ENCODE results near the gene DYNC1H1.
"Not testable (repeated sequence)": the region's sequence is repeated elsewhere in the genome, so short reads cannot be mapped to it uniquely, and the experiment has no call there.

DYNC1H1 gene

DNA sequence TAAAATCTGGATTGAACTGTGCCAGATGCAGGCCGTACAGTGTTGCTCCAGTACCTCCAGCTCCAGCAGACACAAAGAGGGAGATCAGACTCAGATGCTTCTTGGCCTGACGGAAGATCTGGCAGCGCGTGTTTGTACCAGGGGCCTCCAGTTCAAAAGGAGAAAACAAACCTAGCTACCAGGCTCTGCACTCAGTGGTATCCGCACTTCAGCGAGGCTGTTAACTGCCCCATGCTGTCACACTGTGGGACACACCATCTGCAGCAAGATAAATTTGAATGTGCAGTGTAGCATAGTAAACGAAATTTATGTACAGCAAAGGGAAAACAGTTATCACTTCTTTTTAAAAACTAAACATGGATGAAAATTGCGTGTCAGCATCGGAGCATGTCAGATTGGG lies 5.1 kb downstream of the DYNC1H1 start:
- no peaks in the 10 kb centered on the region for H3K9me3 ChIP-seq (replicated peaks in 1 of 2; ENCODE audit: control insufficient read depth in 2 of 2, insufficient read depth in 1 of 2, low read depth in 1 of 2, low read length in 2 of 2)
- H3K27ac ChIP-seq (replicated peaks; ENCODE audit: low read length), result no peak overlapping the region
- H2BK15ac ChIP-seq (ENCODE audit: low read length), result no peak overlapping the region
- no peak overlapping the region for H3K4me3 ChIP-seq (ENCODE audit: low read length in 2 of 2)
- H2AK5ac ChIP-seq (ENCODE audit: low read depth, low read length), result no peak overlapping the region
- H3K27me3 ChIP-seq (ENCODE audit: control insufficient read depth in 3 of 3, insufficient read depth in 3 of 3, low read depth in 1 of 3, low read length in 3 of 3), result no peaks in the 10 kb centered on the region
- H3K9ac ChIP-seq (ENCODE audit: low read depth, low read length, poor library complexity), result no peak overlapping the region
- H3K14ac ChIP-seq (ENCODE audit: low read length), result no peak overlapping the region
- H3K79me1 ChIP-seq (ENCODE audit: low read depth, low read length), result peaks cover 15% of the 10 kb centered on the region
- H3K36me3 ChIP-seq (replicated peaks in 1 of 2; ENCODE audit: control insufficient read depth in 2 of 2, insufficient read depth in 2 of 2, low read length in 2 of 2), result peaks cover 5 to 57% of the 10 kb centered on the region in 2 donors
- H3K4ac ChIP-seq (ENCODE audit: low read length), result no peak overlapping the region
- no peak overlapping the region for H3K23ac ChIP-seq (ENCODE audit: low read depth, low read length, poor library complexity)
- DNase-seq (ENCODE audit: low spot score), result no peak
- no peak overlapping the region for H2BK120ac ChIP-seq (ENCODE audit: low read depth, low read length)
- H2BK12ac ChIP-seq (ENCODE audit: low read length), result no peak overlapping the region
- H3K4me1 ChIP-seq (ENCODE audit: control insufficient read depth in 2 of 2, insufficient read depth in 1 of 2, low read depth in 1 of 2, low read length in 2 of 2), result no peaks in the 10 kb centered on the region
- no peak overlapping the region for H4K8ac ChIP-seq (ENCODE audit: low read depth, low read length)
- H4K91ac ChIP-seq (ENCODE audit: low read depth, low read length, poor library complexity), result no peak overlapping the region
- no peak overlapping the region for H2BK5ac ChIP-seq (ENCODE audit: low read length)
- H3K18ac ChIP-seq (ENCODE audit: low read length), result no peak overlapping the region
- H2AFZ ChIP-seq (ENCODE audit: low read length), result no peak overlapping the region
- WGBS, 2 donors (ENCODE audit: extremely low coverage in 2 of 2, insufficient read length in 2 of 2, insufficient replicate concordance in 1 of 2), result no CpG with 5 or more reads among the region's 9 CpGs
- H3K4me2 ChIP-seq (ENCODE audit: insufficient read depth, low read length, poor library complexity, severe bottlenecking), result no peak overlapping the region

DNA sequence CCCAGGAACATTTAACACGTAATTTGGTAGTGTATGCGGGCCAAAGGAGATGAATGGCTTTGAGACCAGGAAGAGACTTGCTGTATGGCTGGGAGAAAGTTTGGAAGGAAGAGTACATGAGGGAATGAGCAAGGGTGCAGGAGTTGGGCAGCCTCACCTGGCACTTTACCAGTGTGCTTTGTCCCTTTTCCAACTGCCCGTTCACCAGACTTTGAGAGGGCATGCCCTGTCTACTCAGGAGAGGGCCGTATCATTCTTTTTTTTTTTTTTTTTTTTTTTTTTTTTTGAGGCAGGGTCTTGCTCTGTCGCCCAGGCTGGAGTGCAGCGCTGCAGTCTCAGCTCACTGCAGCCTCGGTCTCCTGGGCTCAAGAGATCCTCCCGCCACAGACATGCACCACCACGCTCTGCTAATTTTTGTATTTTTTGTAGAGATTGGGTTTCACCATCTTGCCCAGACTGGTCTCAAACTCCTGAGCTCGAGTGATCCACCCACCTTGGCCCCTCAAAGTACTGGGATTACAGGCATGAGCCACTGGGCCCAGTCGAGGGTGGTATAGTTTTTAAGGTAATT lies 6.5 kb downstream of the DYNC1H1 start:
- Histone ChIP-seq H3K27ac (replicated peaks; ENCODE audit: low read length) (no peak overlapping the region), H2BK12ac (ENCODE audit: low read length) (no peak overlapping the region), H3K18ac (ENCODE audit: low read length) (peak overlapping the region; percentile 28), H2BK15ac (ENCODE audit: low read length) (no peak overlapping the region), H3K4me3 (ENCODE audit: low read length in 2 of 2) (no peak overlapping the region), H3K27me3 (ENCODE audit: control insufficient read depth in 3 of 3, insufficient read depth in 3 of 3, low read depth in 1 of 3, low read length in 3 of 3) (no peaks in the 10 kb centered on the region), H2BK120ac (ENCODE audit: low read depth, low read length) (no peak overlapping the region), H3K14ac (ENCODE audit: low read length) (no peak overlapping the region), H2AFZ (ENCODE audit: low read length) (no peak overlapping the region), H2AK5ac (ENCODE audit: low read depth, low read length) (no peak overlapping the region), H4K8ac (ENCODE audit: low read depth, low read length) (no peak overlapping the region), H3K4me1 (ENCODE audit: control insufficient read depth in 2 of 2, insufficient read depth in 1 of 2, low read depth in 1 of 2, low read length in 2 of 2) (no peaks in the 10 kb centered on the region), H3K4ac (ENCODE audit: low read length) (no peak overlapping the region), H2BK5ac (ENCODE audit: low read length) (no peak overlapping the region), H3K4me2 (ENCODE audit: insufficient read depth, low read length, poor library complexity, severe bottlenecking) (no peak overlapping the region), H4K91ac (ENCODE audit: low read depth, low read length, poor library complexity) (no peak overlapping the region), H3K9me3 (replicated peaks in 1 of 2; ENCODE audit: control insufficient read depth in 2 of 2, insufficient read depth in 1 of 2, low read depth in 1 of 2, low read length in 2 of 2) (no peaks in the 10 kb centered on the region), H3K9ac (ENCODE audit: low read depth, low read length, poor library complexity) (no peak overlapping the region), H3K79me1 (ENCODE audit: low read depth, low read length) (peaks cover 11% of the 10 kb centered on the region), H3K23ac (ENCODE audit: low read depth, low read length, poor library complexity) (no peak overlapping the region), H3K36me3 (replicated peaks in 1 of 2; ENCODE audit: control insufficient read depth in 2 of 2, insufficient read depth in 2 of 2, low read length in 2 of 2) (peaks cover 7 to 69% of the 10 kb centered on the region in 2 donors)
- WGBS, 2 donors (ENCODE audit: extremely low coverage in 2 of 2, insufficient read length in 2 of 2, insufficient replicate concordance in 1 of 2), result no CpG with 5 or more reads among the region's 11 CpGs
- DNase-seq (ENCODE audit: low spot score), result no peak

GRCh38 chr14:101971458-101971857 lies 7.1 kb downstream of the DYNC1H1 start:
- not testable (repeated sequence) for H3K18ac ChIP-seq (ENCODE audit: low read length); H3K9me3 ChIP-seq (replicated peaks in 1 of 2; ENCODE audit: control insufficient read depth in 2 of 2, insufficient read depth in 1 of 2, low read depth in 1 of 2, low read length in 2 of 2); H2AK5ac ChIP-seq (ENCODE audit: low read depth, low read length); H2BK15ac ChIP-seq (ENCODE audit: low read length); H2BK12ac ChIP-seq (ENCODE audit: low read length); H3K9ac ChIP-seq (ENCODE audit: low read depth, low read length, poor library complexity); H3K14ac ChIP-seq (ENCODE audit: low read length); H4K8ac ChIP-seq (ENCODE audit: low read depth, low read length); H3K27me3 ChIP-seq (ENCODE audit: control insufficient read depth in 3 of 3, insufficient read depth in 3 of 3, low read depth in 1 of 3, low read length in 3 of 3); H2BK120ac ChIP-seq (ENCODE audit: low read depth, low read length); H2BK5ac ChIP-seq (ENCODE audit: low read length); H3K23ac ChIP-seq (ENCODE audit: low read depth, low read length, poor library complexity); H4K91ac ChIP-seq (ENCODE audit: low read depth, low read length, poor library complexity); H3K4me3 ChIP-seq (ENCODE audit: low read length in 2 of 2); H3K4ac ChIP-seq (ENCODE audit: low read length); H3K27ac ChIP-seq (replicated peaks; ENCODE audit: low read length); DNase-seq (ENCODE audit: low spot score); H3K4me2 ChIP-seq (ENCODE audit: insufficient read depth, low read length, poor library complexity, severe bottlenecking); H3K4me1 ChIP-seq (ENCODE audit: control insufficient read depth in 2 of 2, insufficient read depth in 1 of 2, low read depth in 1 of 2, low read length in 2 of 2); H2AFZ ChIP-seq (ENCODE audit: low read length)
- WGBS, 2 donors (ENCODE audit: extremely low coverage in 2 of 2, insufficient read length in 2 of 2, insufficient replicate concordance in 1 of 2), result no CpG with 5 or more reads among the region's 2 CpGs
- Histone ChIP-seq H3K79me1 (ENCODE audit: low read depth, low read length) (peaks cover 11% of the 10 kb centered on the region), H3K36me3 (replicated peaks in 1 of 2; ENCODE audit: control insufficient read depth in 2 of 2, insufficient read depth in 2 of 2, low read length in 2 of 2) (peaks cover 7 to 73% of the 10 kb centered on the region in 2 donors)

DNA sequence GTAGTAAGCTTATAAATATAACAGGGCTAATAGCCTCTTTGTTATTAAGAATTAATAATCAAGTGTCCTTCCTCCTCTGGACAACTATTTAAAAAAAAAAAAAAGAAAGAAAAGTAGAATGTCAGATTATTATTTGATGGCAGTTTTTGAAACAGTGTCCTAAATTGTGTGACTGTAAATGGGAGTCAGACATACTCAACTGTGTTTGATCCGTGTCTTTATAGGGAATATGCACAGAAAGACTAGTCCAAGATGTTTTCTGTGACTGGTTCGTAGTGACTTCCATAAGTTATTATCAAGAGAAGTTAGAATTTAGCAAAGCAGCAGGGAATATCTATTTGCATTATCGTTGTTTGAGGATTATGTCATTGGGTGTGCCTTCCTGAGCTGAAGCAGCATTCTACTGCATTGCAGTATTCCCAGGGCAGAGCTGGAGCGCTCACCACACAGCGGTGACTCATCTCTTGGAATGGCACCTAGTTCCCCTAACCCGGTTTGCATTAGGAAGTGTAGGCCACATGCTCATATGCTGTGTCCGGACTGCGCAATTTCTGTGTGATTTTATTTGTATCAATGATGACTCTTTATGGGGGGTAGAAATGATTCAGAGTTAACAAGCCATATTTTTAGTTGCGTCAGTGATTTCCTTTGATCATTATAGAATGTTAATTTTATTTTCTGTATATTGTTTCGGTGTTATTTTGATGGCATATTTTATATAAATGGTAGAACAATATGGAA lies 7.9 kb downstream of the DYNC1H1 start:
- no peak for DNase-seq (ENCODE audit: low spot score)
- Histone ChIP-seq H2BK15ac (ENCODE audit: low read length) (no peak overlapping the region), H3K4me2 (ENCODE audit: insufficient read depth, low read length, poor library complexity, severe bottlenecking) (no peak overlapping the region), H4K91ac (ENCODE audit: low read depth, low read length, poor library complexity) (no peak overlapping the region), H4K8ac (ENCODE audit: low read depth, low read length) (no peak overlapping the region), H3K4me3 (ENCODE audit: low read length in 2 of 2) (no peak overlapping the region), H3K36me3 (replicated peaks in 1 of 2; ENCODE audit: control insufficient read depth in 2 of 2, insufficient read depth in 2 of 2, low read length in 2 of 2) (peaks cover 7 to 73% of the 10 kb centered on the region in 2 donors), H3K23ac (ENCODE audit: low read depth, low read length, poor library complexity) (no peak overlapping the region), H3K9ac (ENCODE audit: low read depth, low read length, poor library complexity) (no peak overlapping the region), H3K4ac (ENCODE audit: low read length) (no peak overlapping the region), H3K9me3 (replicated peaks in 1 of 2; ENCODE audit: control insufficient read depth in 2 of 2, insufficient read depth in 1 of 2, low read depth in 1 of 2, low read length in 2 of 2) (no peaks in the 10 kb centered on the region), H3K27ac (replicated peaks; ENCODE audit: low read length) (no peak overlapping the region), H3K14ac (ENCODE audit: low read length) (no peak overlapping the region), H3K18ac (ENCODE audit: low read length) (no peak overlapping the region), H2AK5ac (ENCODE audit: low read depth, low read length) (no peak overlapping the region), H2BK5ac (ENCODE audit: low read length) (no peak overlapping the region), H3K4me1 (ENCODE audit: control insufficient read depth in 2 of 2, insufficient read depth in 1 of 2, low read depth in 1 of 2, low read length in 2 of 2) (no peaks in the 10 kb centered on the region), H3K79me1 (ENCODE audit: low read depth, low read length) (peaks cover 11% of the 10 kb centered on the region), H2BK120ac (ENCODE audit: low read depth, low read length) (no peak overlapping the region), H3K27me3 (ENCODE audit: control insufficient read depth in 3 of 3, insufficient read depth in 3 of 3, low read depth in 1 of 3, low read length in 3 of 3) (no peaks in the 10 kb centered on the region), H2AFZ (ENCODE audit: low read length) (no peak overlapping the region), H2BK12ac (ENCODE audit: low read length) (no peak overlapping the region)
- no CpG with 5 or more reads among the region's 10 CpGs for WGBS, 2 donors (ENCODE audit: extremely low coverage in 2 of 2, insufficient read length in 2 of 2, insufficient replicate concordance in 1 of 2)
